CD4-positive, CD25-positive, alpha-beta regulatory T cell (primary cell): ENCODE measurements around the gene LIN54. TPM values are rescaled to one million over a fixed set of nuclear protein-coding genes. Genes with fewer than 3 reads are reported as not detected.
"Not testable (repeated sequence)": the region's sequence is repeated elsewhere in the genome, so short reads cannot be mapped to it uniquely, and the experiment has no call there.

Experiments used
- ATAC-seq, 2 donors: fragments of 150-1000 bp; cut with Tn5 transposase; one replicate each; pipeline ENCODE4 v1.10.0; 2021; ENCODE audit warnings: low read depth in 2 of 2, moderate number of reproducible peaks in 2 of 2, moderate library complexity in 1 of 2
- DNase-seq, 3 donors: peaks; one replicate each; pipeline versions ENCODE4 v3.0.0 to v3.0.0-alpha.2; 2012 to 2022; ENCODE audit warnings: mixed read lengths in 1 of 3
- H3K27ac ChIP-seq: one replicate; pipeline ENCODE4 v1.7.0; 2013; ENCODE audit warnings: mild to moderate bottlenecking, low read length; ENCODE audit not compliant: insufficient read depth, poor library complexity, severe bottlenecking
- H3K27me3 ChIP-seq: one replicate; pipeline ENCODE4 v1.7.0; 2013; ENCODE audit warnings: low read length; ENCODE audit not compliant: control insufficient read depth, insufficient read depth
- H3K36me3 ChIP-seq: one replicate; pipeline ENCODE4 v1.7.0; 2013; ENCODE audit warnings: mild to moderate bottlenecking, low read length, moderate library complexity; ENCODE audit not compliant: control insufficient read depth, insufficient read depth
- H3K4me1 ChIP-seq: 2 replicates; pipeline ENCODE4 v1.7.0; 2013; ENCODE audit warnings: mild to moderate bottlenecking, low read length; ENCODE audit not compliant: insufficient read depth, control insufficient read depth, poor library complexity, severe bottlenecking
- H3K4me3 ChIP-seq: one replicate; pipeline ENCODE4 v1.7.0; 2013; ENCODE audit warnings: low read depth, mild to moderate bottlenecking, low read length, moderate library complexity
- H3K9me3 ChIP-seq, 2 experiments: 1 replicate in 1 of 2; 2 replicates in 1 of 2; pipeline ENCODE4 v1.7.0; 2013; ENCODE audit warnings: low read length in 2 of 2, mild to moderate bottlenecking in 1 of 2, moderate library complexity in 1 of 2; ENCODE audit not compliant: control insufficient read depth in 2 of 2
- H3K27ac Mint-ChIP-seq, 3 donors: one replicate each; pipeline ENCODE4 v1.8.0; 2020 to 2022; ENCODE audit warnings: mild to moderate bottlenecking in 3 of 3, mixed read lengths in 3 of 3, moderate library complexity in 2 of 3
- H3K27me3 Mint-ChIP-seq: one replicate; pipeline ENCODE4 v1.8.0; 2022; ENCODE audit warnings: mild to moderate bottlenecking, mixed read lengths
- H3K36me3 Mint-ChIP-seq: one replicate; pipeline ENCODE4 v1.8.0; 2020; ENCODE audit warnings: mixed read lengths
- H3K4me1 Mint-ChIP-seq, 4 donors: one replicate each; pipeline ENCODE4 v1.8.0; 2020 to 2022; ENCODE audit warnings: mixed read lengths in 4 of 4, mild to moderate bottlenecking in 1 of 4
- H3K4me3 Mint-ChIP-seq, 4 donors: one replicate each; pipeline ENCODE4 v1.8.0; 2020 to 2022; ENCODE audit warnings: mild to moderate bottlenecking in 4 of 4, mixed read lengths in 4 of 4, moderate library complexity in 3 of 4
- H3K9me3 Mint-ChIP-seq, 7 donors: one replicate each; pipeline ENCODE4 v1.8.0; 2020 to 2022; ENCODE audit warnings: mixed read lengths in 7 of 7, mild to moderate bottlenecking in 3 of 7, moderate library complexity in 2 of 7
- polyA plus RNA-seq, 4 donors: library from polyadenylated mRNA; unstranded; fragments of 300-500 nt; fragmentation: Illumina TruSeq; gene quantifications; one replicate each; pipeline ENCODE4 v1.2.3, GENCODE V29; 2021
- total RNA-seq: library from RNA; stranded (reverse); gene quantifications from one replicate; pipeline ENCODE4 v1.2.3, GENCODE V29; 2022

LIN54 gene
- 13.5 TPM for total RNA-seq
- polyA plus RNA-seq, result 10 to 100 TPM in 3 of 4 donors, 1 to 10 TPM in 1; 9.3 to 11.7 (median 10.9) TPM

GRCh38 chr4:83010522-83011318, at the start of gene LIN54:
Gene LIN54, minus strand, starts transcription at chr4:83010823. Its CDS starts 25,979 bp downstream, at chr4:82984844.
- Histone ChIP-seq H3K4me3 (peak within 1 kb of the TSS; percentile 96), H3K36me3 (no peaks in the 10 kb centered on the region), H3K4me1 (peaks cover 27% of the 10 kb centered on the region), H3K27ac (peak within 1 kb of the TSS; percentile 91), H3K27me3 (no peaks in the 10 kb centered on the region), H3K9me3 (no peaks in the 10 kb centered on the region)
- ATAC-seq, result peak; percentile 65 to 66
- Mint-ChIP-seq H3K36me3 (peaks cover 4% of the 10 kb centered on the region), H3K9me3 (no peaks in the 10 kb centered on the region), H3K4me3 (peak within 1 kb of the TSS; percentile 95 to 100 (median 96)), H3K27me3 (peaks cover 16% of the 10 kb centered on the region), H3K27ac (peak within 1 kb of the TSS; percentile 92 to 98 (median 97)), H3K4me1 (peaks cover 39 to 61% (median 53%) of the 10 kb centered on the region in 4 donors)
- DNase-seq, result peak; percentile 85 to 95 (median 88)

DNA sequence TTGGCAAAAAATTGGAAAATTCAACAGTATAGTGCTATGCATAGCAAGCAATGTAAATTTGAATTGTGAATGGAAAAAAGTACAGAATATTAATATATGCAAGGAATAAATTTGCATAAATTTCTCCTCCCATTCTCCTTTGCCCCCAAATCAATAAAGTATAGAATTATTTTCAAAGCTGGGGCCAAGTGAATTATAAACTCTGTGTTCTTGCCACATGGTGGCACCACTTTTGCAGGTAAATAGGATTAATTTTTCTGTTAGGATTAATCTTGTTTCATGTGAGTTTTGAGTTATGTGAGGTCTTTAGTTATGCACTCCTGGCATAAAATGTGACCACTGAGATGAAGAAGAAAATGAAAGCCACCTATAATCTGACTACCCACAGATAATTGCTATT, 44.3 kb upstream of the LIN54 start:
- H3K9me3 Mint-ChIP-seq, result no peaks in the 10 kb centered on the region
- H3K36me3 Mint-ChIP-seq, result peaks cover 40% of the 10 kb centered on the region
- H3K4me3 Mint-ChIP-seq, result no peak overlapping the region

GRCh38 chr4:83048781-83049180, 38.2 kb upstream of the LIN54 start:
- H3K27ac Mint-ChIP-seq, H3K9me3 Mint-ChIP-seq, ATAC-seq, H3K4me3 Mint-ChIP-seq, H3K9me3 ChIP-seq, H3K4me3 ChIP-seq, H3K27ac ChIP-seq, H3K27me3 ChIP-seq, H3K4me1 ChIP-seq, DNase-seq, H3K27me3 Mint-ChIP-seq: not testable (repeated sequence)
- peaks cover 45% of the 10 kb centered on the region for H3K36me3 ChIP-seq
- Mint-ChIP-seq H3K4me1 (peaks cover 10 to 14% (median 11%) of the 10 kb centered on the region in 4 donors), H3K36me3 (peaks cover 37% of the 10 kb centered on the region)

More for the DNA sequence above, 44.3 kb upstream of the LIN54 start:
- no peaks in the 10 kb centered on the region for H3K9me3 ChIP-seq
- no peaks in the 10 kb centered on the region for H3K4me1 ChIP-seq
- Mint-ChIP-seq H3K27me3 (no peaks in the 10 kb centered on the region), H3K27ac (no peak overlapping the region), H3K4me1 (peaks cover 0 to 6% (median 3%) of the 10 kb centered on the region in 4 donors)
- ATAC-seq (no peak), DNase-seq (peak in 2 of 3 donors; percentile 21 to 52)
- H3K36me3 ChIP-seq, result peaks cover 55% of the 10 kb centered on the region
- no peak overlapping the region for H3K27ac ChIP-seq
- no peak overlapping the region for H3K4me3 ChIP-seq
- no peaks in the 10 kb centered on the region for H3K27me3 ChIP-seq

- no peak overlapping the region for H3K4me3 Mint-ChIP-seq
- no peaks in the 10 kb centered on the region for H3K27me3 Mint-ChIP-seq
- ATAC-seq, result no peak
- H3K9me3 Mint-ChIP-seq, result no peaks in the 10 kb centered on the region
- Histone ChIP-seq H3K36me3 (peaks cover 36% of the 10 kb centered on the region), H3K27me3 (no peaks in the 10 kb centered on the region), H3K4me3 (no peak overlapping the region), H3K4me1 (no peaks in the 10 kb centered on the region), H3K9me3 (no peaks in the 10 kb centered on the region), H3K27ac (no peak overlapping the region)
- no peak overlapping the region for H3K27ac Mint-ChIP-seq
- peaks cover 21% of the 10 kb centered on the region for H3K36me3 Mint-ChIP-seq
- no peak for DNase-seq
- peaks cover 8 to 17% (median 12%) of the 10 kb centered on the region in 4 donors for H3K4me1 Mint-ChIP-seq
These were observed 36.3 kb upstream of the LIN54 start for GRCh38 chr4:83046693-83047473.

DNA sequence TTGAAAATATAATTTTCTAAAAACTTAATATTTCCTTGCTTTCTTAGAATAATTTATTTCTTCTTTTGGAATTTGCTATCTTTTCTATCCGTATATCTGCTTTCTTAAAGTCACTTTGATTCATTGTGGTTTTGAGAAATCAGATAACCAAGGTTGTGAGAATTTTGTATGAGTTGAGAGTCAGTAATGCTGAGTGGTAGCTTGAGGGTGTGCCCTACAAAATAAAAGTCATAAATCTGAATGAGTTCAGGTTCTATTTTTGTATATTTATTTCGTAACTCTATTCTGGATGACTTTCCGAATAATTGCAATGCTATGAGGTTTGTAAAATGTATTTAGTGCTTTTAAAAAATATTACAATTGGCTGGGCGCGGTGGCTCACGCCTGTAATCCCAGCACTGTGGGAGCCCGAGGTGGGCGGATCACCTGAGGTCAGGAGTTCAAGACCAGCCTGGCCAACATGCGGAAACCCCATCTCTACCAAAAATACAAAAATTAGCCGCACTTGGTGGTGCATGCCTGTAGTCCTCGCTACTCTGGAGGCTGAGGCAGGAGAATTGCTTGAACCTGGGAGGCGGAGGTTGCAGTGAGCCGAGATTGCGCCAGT, 33.3 kb upstream of the LIN54 start:
- no peak overlapping the region for H3K27ac Mint-ChIP-seq

DNA sequence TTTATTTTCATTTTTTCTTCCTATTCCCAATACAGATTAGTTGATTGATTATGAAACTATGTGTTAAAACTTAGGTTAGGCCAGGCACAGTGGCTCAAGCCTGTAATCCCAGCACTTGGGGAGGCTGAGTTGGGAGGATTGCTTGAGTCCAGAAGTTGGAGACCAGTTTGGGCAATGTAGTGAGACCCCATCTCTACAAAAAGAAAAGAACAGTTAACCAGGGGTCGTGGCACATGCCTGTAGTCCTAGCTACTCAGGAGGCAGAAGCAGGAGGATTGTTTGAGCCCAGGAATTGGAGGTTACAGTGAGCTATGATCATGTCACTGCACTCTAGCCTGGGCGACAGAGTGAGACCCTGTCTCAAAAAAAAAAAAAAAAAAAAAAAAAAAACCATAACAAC, 32.5 kb upstream of the LIN54 start:
- H3K9me3 ChIP-seq, ATAC-seq, H3K4me3 Mint-ChIP-seq, H3K27ac ChIP-seq, DNase-seq, H3K4me1 ChIP-seq, H3K27me3 Mint-ChIP-seq, H3K4me3 ChIP-seq, H3K27me3 ChIP-seq, H3K9me3 Mint-ChIP-seq, H3K36me3 Mint-ChIP-seq: not testable (repeated sequence)
- H3K27ac Mint-ChIP-seq, result peak overlapping the region in 1 of 3 donors; percentile 42
- H3K4me1 Mint-ChIP-seq, result peaks cover 9 to 37% (median 24%) of the 10 kb centered on the region in 4 donors
- peaks cover 13% of the 10 kb centered on the region for H3K36me3 ChIP-seq

More for the DNA sequence above, 33.3 kb upstream of the LIN54 start:
- DNase-seq (no peak), ATAC-seq (no peak)
- no peaks in the 10 kb centered on the region for H3K27me3 ChIP-seq
- H3K4me1 ChIP-seq, result no peaks in the 10 kb centered on the region
- H3K27ac ChIP-seq, result no peak overlapping the region
- H3K9me3 Mint-ChIP-seq, result peaks cover 0 to 1% (median 0%) of the 10 kb centered on the region in 7 donors
- peaks cover 13% of the 10 kb centered on the region for H3K36me3 ChIP-seq
- peaks cover 9% of the 10 kb centered on the region for H3K36me3 Mint-ChIP-seq
- no peaks in the 10 kb centered on the region for H3K27me3 Mint-ChIP-seq
- no peak overlapping the region for H3K4me3 Mint-ChIP-seq
- H3K9me3 ChIP-seq, result no peaks in the 10 kb centered on the region
- H3K4me3 ChIP-seq, result no peak overlapping the region
- peaks cover 9 to 31% (median 23%) of the 10 kb centered on the region in 4 donors for H3K4me1 Mint-ChIP-seq

DNA sequence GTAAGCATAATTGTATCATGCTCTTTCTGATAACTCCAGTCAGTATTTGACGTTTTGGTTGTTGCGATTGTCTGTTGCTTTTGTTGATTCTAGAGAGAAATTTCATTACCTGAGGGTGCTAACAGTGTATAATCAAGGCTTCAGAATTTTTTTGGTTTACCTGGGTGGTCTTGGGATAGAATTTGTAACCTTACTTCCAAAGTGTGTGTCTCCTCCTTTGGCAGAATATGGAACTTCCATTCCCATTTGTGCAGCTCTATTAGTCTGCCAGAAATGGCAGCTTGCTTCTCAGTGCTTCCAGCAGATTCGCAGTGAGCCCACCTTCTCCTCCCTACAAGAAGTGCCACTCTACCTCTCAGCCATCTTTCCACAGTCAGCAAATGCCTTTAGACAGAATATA, 29.6 kb upstream of the LIN54 start:
- no peak for ATAC-seq
- H3K27ac Mint-ChIP-seq, result peak overlapping the region in 1 of 3 donors; percentile 10
- H3K4me1 Mint-ChIP-seq, result peaks cover 13 to 56% (median 39%) of the 10 kb centered on the region in 4 donors

More for the DNA sequence above, 29.6 kb upstream of the LIN54 start:
- Histone ChIP-seq H3K27me3 (no peaks in the 10 kb centered on the region), H3K36me3 (no peaks in the 10 kb centered on the region), H3K4me1 (peaks cover 13% of the 10 kb centered on the region), H3K27ac (no peak overlapping the region), H3K4me3 (no peak overlapping the region), H3K9me3 (no peaks in the 10 kb centered on the region)
- no peak for DNase-seq
- H3K27me3 Mint-ChIP-seq, result no peaks in the 10 kb centered on the region
- H3K9me3 Mint-ChIP-seq, result peaks cover 0 to 1% (median 0%) of the 10 kb centered on the region in 7 donors
- peak overlapping the region in 1 of 4 donors; percentile 4 for H3K4me3 Mint-ChIP-seq
- peaks cover 9% of the 10 kb centered on the region for H3K36me3 Mint-ChIP-seq
